ENCODE results near the gene MYH7B. TPM values are rescaled to one million over a fixed set of nuclear protein-coding genes. Genes with fewer than 3 reads are reported as not detected.

Gene MYH7B
- polyA plus RNA-seq, 1 experiment: 0.01 TPM

GRCh38 chr20:34971561-34972235, 16.0 kb downstream of the MYH7B start:
- CTCF ChIA-PET: interaction anchor here (0.6 to 1.3 kb wide), 4 partner anchors 16 to 174 kb away, joined by 3 to 6 read pairs (median 3); partner anchors contain the start of genes GSS and MYH7B
- no peak for TF ChIP-seq CTCF (IDR thresholded peaks at IDR 0.05; ENCODE audit: insufficient read depth, low read depth, low read length)
- no peak for DNase-seq (ENCODE audit: low read depth)
- Histone ChIP-seq H3K4me3 (ENCODE audit: low read depth, low read length) (no peak overlapping the region), H3K36me3 (ENCODE audit: control insufficient read depth, insufficient read depth, low read length) (no peaks in the 10 kb centered on the region), H3K27me3 (ENCODE audit: control insufficient read depth, insufficient read depth, low read length) (0 out of 2 replicates have a peak, but pooled peaks cover 5% of the 10 kb centered on the region)
- POLR2A ChIA-PET: interaction anchor here (0.6 kb wide), 1 partner anchor 104 kb away, joined by 3 read pairs; no protein-coding TSS in a partner anchor

GRCh38 chr20:34974246-34974645, 18.6 kb downstream of the MYH7B start:
- CTCF ChIA-PET: no interaction called here
- no peak overlapping the region for H3K4me3 ChIP-seq (ENCODE audit: low read depth, low read length)

GRCh38 chr20:34976286-34976685, 20.6 kb downstream of the MYH7B start:
- ChIA-PET CTCF (no interaction called here), POLR2A (no interaction called here)
- Histone ChIP-seq H3K36me3 (ENCODE audit: control insufficient read depth, insufficient read depth, low read length) (no peaks in the 10 kb centered on the region), H3K27me3 (ENCODE audit: control insufficient read depth, insufficient read depth, low read length) (0 out of 2 replicates have a peak, but pooled peaks cover 5% of the 10 kb centered on the region), H3K4me3 (ENCODE audit: low read depth, low read length) (no peak overlapping the region)
- no peak for DNase-seq (ENCODE audit: low read depth)
- TF ChIP-seq CTCF (IDR thresholded peaks at IDR 0.05; ENCODE audit: insufficient read depth, low read depth, low read length): no peak

More at GRCh38 chr20:34974246-34974645, 18.6 kb downstream of the MYH7B start:
- 0 out of 2 replicates have a peak, but pooled peaks cover 5% of the 10 kb centered on the region for H3K27me3 ChIP-seq (ENCODE audit: control insufficient read depth, insufficient read depth, low read length)
- TF ChIP-seq CTCF (IDR thresholded peaks at IDR 0.05; ENCODE audit: insufficient read depth, low read depth, low read length): no peak
- no peak for DNase-seq (ENCODE audit: low read depth)
- no peaks in the 10 kb centered on the region for H3K36me3 ChIP-seq (ENCODE audit: control insufficient read depth, insufficient read depth, low read length)
- POLR2A ChIA-PET: no interaction called here

GRCh38 chr20:34977365-34978091, 21.9 kb downstream of the MYH7B start:
- POLR2A ChIA-PET: no interaction called here
- Histone ChIP-seq H3K36me3 (ENCODE audit: control insufficient read depth, insufficient read depth, low read length) (no peaks in the 10 kb centered on the region), H3K27me3 (ENCODE audit: control insufficient read depth, insufficient read depth, low read length) (peaks cover 3% of the 10 kb centered on the region; the same call in 1 of the 2 replicates), H3K4me3 (ENCODE audit: low read depth, low read length) (no peak overlapping the region)
- TF ChIP-seq CTCF (IDR thresholded peaks at IDR 0.05; ENCODE audit: insufficient read depth, low read depth, low read length): no peak
- no peak for DNase-seq (ENCODE audit: low read depth)
- CTCF ChIA-PET: interaction anchor here (0.7 to 1.0 kb wide), 2 partner anchors 12 to 105 kb away, joined by 3 to 4 read pairs; no protein-coding TSS in a partner anchor

- no peak overlapping the region for H3K4me3 ChIP-seq (ENCODE audit: low read depth, low read length)
- no peak for DNase-seq (ENCODE audit: low read depth)
- TF ChIP-seq CTCF (IDR thresholded peaks at IDR 0.05; ENCODE audit: insufficient read depth, low read depth, low read length): no peak
- CTCF ChIA-PET: interaction anchor here (0.5 to 1.3 kb wide), 3 partner anchors 9 to 18 kb away, joined by 3 to 6 read pairs (median 4); no protein-coding TSS in a partner anchor
- H3K36me3 ChIP-seq (ENCODE audit: control insufficient read depth, insufficient read depth, low read length): no peaks in the 10 kb centered on the region
- peaks cover 2% of the 10 kb centered on the region; the same call in 1 of the 2 replicates for H3K27me3 ChIP-seq (ENCODE audit: control insufficient read depth, insufficient read depth, low read length)
- POLR2A ChIA-PET: no interaction called here
Measured at GRCh38 chr20:34978092-34978744, 22.6 kb downstream of the MYH7B start.
